ENCODE results near the gene AKT1. TPM values are rescaled to one million over a fixed set of nuclear protein-coding genes. Genes with fewer than 3 reads are reported as not detected.

Gene AKT1
- total and polyA plus RNA-seq, 2 experiments from 2014 or later, result 19.2 to 78.7 TPM

DNA sequence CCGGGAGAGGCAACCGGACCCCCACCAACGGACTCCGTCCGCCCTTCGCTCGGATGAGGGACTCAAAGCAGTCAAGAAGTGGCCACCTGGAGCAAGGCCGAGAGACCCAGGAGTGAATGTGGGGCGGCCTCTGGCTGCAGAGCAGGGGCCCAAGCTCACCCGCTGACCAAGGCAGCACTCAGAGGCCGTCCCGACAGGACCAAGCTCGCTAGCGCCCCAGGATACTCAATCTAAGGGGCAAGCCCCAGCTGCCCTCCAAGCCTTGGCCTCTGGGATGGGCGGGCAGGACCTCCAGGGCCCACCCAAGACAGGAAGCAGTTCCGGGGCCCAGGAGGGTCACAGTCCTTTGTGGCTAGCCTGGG, 936 bp downstream of the AKT1 start (continued):
- TF ChIP-seq, protein P1, sequence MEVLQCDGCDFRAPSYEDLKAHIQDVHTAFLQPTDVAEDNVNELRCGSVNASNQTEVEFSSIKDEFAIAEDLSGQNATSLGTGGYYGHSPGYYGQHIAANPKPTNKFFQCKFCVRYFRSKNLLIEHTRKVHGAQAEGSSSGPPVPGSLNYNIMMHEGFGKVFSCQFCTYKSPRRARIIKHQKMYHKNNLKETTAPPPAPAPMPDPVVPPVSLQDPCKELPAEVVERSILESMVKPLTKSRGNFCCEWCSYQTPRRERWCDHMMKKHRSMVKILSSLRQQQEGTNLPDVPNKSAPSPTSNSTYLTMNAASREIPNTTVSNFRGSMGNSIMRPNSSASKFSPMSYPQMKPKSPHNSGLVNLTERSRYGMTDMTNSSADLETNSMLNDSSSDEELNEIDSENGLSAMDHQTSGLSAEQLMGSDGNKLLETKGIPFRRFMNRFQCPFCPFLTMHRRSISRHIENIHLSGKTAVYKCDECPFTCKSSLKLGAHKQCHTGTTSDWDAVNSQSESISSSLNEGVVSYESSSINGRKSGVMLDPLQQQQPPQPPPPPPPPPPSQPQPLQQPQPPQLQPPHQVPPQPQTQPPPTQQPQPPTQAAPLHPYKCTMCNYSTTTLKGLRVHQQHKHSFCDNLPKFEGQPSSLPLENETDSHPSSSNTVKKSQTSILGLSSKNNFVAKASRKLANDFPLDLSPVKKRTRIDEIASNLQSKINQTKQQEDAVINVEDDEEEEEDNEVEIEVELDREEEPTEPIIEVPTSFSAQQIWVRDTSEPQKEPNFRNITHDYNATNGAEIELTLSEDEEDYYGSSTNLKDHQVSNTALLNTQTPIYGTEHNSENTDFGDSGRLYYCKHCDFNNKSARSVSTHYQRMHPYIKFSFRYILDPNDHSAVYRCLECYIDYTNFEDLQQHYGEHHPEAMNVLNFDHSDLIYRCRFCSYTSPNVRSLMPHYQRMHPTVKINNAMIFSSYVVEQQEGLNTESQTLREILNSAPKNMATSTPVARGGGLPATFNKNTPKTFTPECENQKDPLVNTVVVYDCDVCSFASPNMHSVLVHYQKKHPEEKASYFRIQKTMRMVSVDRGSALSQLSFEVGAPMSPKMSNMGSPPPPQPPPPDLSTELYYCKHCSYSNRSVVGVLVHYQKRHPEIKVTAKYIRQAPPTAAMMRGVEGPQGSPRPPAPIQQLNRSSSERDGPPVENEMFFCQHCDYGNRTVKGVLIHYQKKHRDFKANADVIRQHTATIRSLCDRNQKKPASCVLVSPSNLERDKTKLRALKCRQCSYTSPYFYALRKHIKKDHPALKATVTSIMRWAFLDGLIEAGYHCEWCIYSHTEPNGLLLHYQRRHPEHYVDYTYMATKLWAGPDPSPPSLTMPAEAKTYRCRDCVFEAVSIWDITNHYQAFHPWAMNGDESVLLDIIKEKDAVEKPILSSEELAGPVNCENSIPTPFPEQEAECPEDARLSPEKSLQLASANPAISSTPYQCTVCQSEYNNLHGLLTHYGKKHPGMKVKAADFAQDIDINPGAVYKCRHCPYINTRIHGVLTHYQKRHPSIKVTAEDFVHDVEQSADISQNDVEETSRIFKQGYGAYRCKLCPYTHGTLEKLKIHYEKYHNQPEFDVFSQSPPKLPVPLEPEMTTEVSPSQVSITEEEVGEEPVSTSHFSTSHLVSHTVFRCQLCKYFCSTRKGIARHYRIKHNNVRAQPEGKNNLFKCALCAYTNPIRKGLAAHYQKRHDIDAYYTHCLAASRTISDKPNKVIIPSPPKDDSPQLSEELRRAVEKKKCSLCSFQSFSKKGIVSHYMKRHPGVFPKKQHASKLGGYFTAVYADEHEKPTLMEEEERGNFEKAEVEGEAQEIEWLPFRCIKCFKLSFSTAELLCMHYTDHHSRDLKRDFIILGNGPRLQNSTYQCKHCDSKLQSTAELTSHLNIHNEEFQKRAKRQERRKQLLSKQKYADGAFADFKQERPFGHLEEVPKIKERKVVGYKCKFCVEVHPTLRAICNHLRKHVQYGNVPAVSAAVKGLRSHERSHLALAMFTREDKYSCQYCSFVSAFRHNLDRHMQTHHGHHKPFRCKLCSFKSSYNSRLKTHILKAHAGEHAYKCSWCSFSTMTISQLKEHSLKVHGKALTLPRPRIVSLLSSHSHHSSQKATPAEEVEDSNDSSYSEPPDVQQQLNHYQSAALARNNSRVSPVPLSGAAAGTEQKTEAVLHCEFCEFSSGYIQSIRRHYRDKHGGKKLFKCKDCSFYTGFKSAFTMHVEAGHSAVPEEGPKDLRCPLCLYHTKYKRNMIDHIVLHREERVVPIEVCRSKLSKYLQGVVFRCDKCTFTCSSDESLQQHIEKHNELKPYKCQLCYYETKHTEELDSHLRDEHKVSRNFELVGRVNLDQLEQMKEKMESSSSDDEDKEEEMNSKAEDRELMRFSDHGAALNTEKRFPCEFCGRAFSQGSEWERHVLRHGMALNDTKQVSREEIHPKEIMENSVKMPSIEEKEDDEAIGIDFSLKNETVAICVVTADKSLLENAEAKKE (CRISPR knock-in tag; IDR thresholded peaks at IDR 0.05), result no peak
- TF ChIP-seq EZH2 (IDR thresholded peaks at IDR 0.05; ENCODE audit: low read depth, unreplicated experiment) (no peak), ZNF331 (CRISPR knock-in tag; IDR thresholded peaks at IDR 0.05; ENCODE audit: low read depth) (no peak), CREB1 (CRISPR knock-in tag; IDR thresholded peaks at IDR 0.05; ENCODE audit: low read depth) (no peak), ZNF114 (CRISPR knock-in tag; IDR thresholded peaks at IDR 0.05) (no peak), EZH2phosphoT487 (IDR thresholded peaks at IDR 0.05; ENCODE audit: unreplicated experiment) (no peak)

DNA sequence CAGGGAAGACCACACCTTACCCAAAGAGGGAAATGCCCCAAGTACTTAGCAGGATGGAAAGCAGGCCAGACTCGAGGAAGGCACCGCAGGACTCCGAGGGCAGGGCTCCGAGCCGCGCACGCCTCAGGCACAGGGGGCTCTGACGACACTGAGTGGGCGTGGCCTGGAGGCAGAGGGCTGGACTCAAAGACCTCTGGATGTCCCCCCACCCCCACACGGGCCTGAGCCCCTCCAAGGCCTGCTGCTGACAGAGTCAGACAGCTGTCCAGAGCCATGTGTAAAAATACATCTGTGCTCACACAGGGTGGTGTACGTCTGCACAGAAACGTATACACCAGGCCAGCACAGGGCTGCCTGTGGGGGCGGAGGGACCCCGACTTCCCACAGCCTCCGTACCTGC, 1.4 kb downstream of the AKT1 start:
- peak overlapping the region; percentile 76 for H3K4me3 Mint-ChIP-seq
- Histone ChIP-seq H3K79me2 (replicated peaks; ENCODE audit: insufficient read depth) (peaks cover 16% of the 10 kb centered on the region), H3F3A (replicated peaks; ENCODE audit: low read depth) (0 out of 2 replicates have a peak, but pooled peaks cover 2% of the 10 kb centered on the region), H4K20me1 (replicated peaks; ENCODE audit: insufficient read depth) (peaks cover 15% of the 10 kb centered on the region; the same call in 1 of the 2 replicates), H3K4me1 (ENCODE audit: insufficient read depth) (peaks cover 27% of the 10 kb centered on the region), H3K4me2 (peak overlapping the region; percentile 85), H3K4me3 (peak overlapping the region; percentile 74; the same call in 1 of the 2 replicates), H3K36me3 (ENCODE audit: insufficient read depth) (no peaks in the 10 kb centered on the region), H3K27ac (ENCODE audit: low read depth) (no peak overlapping the region), H3K27me3 (ENCODE audit: insufficient read depth) (peaks cover 33% of the 10 kb centered on the region), H2AFZ (no peak overlapping the region), H3K9me2 (ENCODE audit: insufficient read depth) (no peaks in the 10 kb centered on the region)
- H3K27me3 Mint-ChIP-seq (ENCODE audit: insufficient read depth, low read depth, poor library complexity), result peaks cover 37% of the 10 kb centered on the region
- no peak overlapping the region for H3K27ac Mint-ChIP-seq
- H3K9me3 Mint-ChIP-seq, result no peaks in the 10 kb centered on the region
- ATAC-seq (no peak; the same call in 2 of the 3 replicates), DNase-seq (ENCODE audit: low spot score) (no peak)
- peaks cover 34% of the 10 kb centered on the region for H3K4me1 Mint-ChIP-seq
- H3K36me3 Mint-ChIP-seq (ENCODE audit: low read depth), result peaks cover 3% of the 10 kb centered on the region; the same call in 2 of the 3 replicates
- TF ChIP-seq, protein P2, sequence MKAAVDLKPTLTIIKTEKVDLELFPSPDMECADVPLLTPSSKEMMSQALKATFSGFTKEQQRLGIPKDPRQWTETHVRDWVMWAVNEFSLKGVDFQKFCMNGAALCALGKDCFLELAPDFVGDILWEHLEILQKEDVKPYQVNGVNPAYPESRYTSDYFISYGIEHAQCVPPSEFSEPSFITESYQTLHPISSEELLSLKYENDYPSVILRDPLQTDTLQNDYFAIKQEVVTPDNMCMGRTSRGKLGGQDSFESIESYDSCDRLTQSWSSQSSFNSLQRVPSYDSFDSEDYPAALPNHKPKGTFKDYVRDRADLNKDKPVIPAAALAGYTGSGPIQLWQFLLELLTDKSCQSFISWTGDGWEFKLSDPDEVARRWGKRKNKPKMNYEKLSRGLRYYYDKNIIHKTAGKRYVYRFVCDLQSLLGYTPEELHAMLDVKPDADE (IDR thresholded peaks at IDR 0.05), result no peak
- TF ChIP-seq POLR2AphosphoS5 (IDR thresholded peaks at IDR 0.05; ENCODE audit: low read depth) (no peak), STAT1 (IDR thresholded peaks at IDR 0.05; ENCODE audit: unreplicated experiment) (no peak), CREB1 (CRISPR knock-in tag; IDR thresholded peaks at IDR 0.05; ENCODE audit: low read depth) (no peak), JUNB (IDR thresholded peaks at IDR 0.05; ENCODE audit: unreplicated experiment) (no peak), ZNF331 (CRISPR knock-in tag; IDR thresholded peaks at IDR 0.05; ENCODE audit: low read depth) (no peak), EZH2phosphoT487 (IDR thresholded peaks at IDR 0.05; ENCODE audit: unreplicated experiment) (no peak), ZNF114 (CRISPR knock-in tag; IDR thresholded peaks at IDR 0.05) (no peak), NANOG (IDR thresholded peaks at IDR 0.05; ENCODE audit: borderline replicate concordance) (no peak), EZH2 (IDR thresholded peaks at IDR 0.05; ENCODE audit: low read depth, unreplicated experiment) (no peak)
- TF ChIP-seq, protein P3, sequence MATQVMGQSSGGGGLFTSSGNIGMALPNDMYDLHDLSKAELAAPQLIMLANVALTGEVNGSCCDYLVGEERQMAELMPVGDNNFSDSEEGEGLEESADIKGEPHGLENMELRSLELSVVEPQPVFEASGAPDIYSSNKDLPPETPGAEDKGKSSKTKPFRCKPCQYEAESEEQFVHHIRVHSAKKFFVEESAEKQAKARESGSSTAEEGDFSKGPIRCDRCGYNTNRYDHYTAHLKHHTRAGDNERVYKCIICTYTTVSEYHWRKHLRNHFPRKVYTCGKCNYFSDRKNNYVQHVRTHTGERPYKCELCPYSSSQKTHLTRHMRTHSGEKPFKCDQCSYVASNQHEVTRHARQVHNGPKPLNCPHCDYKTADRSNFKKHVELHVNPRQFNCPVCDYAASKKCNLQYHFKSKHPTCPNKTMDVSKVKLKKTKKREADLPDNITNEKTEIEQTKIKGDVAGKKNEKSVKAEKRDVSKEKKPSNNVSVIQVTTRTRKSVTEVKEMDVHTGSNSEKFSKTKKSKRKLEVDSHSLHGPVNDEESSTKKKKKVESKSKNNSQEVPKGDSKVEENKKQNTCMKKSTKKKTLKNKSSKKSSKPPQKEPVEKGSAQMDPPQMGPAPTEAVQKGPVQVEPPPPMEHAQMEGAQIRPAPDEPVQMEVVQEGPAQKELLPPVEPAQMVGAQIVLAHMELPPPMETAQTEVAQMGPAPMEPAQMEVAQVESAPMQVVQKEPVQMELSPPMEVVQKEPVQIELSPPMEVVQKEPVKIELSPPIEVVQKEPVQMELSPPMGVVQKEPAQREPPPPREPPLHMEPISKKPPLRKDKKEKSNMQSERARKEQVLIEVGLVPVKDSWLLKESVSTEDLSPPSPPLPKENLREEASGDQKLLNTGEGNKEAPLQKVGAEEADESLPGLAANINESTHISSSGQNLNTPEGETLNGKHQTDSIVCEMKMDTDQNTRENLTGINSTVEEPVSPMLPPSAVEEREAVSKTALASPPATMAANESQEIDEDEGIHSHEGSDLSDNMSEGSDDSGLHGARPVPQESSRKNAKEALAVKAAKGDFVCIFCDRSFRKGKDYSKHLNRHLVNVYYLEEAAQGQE (IDR thresholded peaks at IDR 0.05; ENCODE audit: unreplicated experiment), result no peak

Data from GM23338 (cell line).